Aorta (tissue), 5 donors: ENCODE results near the gene ZBTB26. TPM values are rescaled to one million over a fixed set of nuclear protein-coding genes. Genes with fewer than 3 reads are reported as not detected.

Experiments used
- ATAC-seq: fragments of 200-7000 bp; cut with Tn5 transposase; one replicate; pipeline ENCODE4 v1.9.1; 2022; ENCODE audit warnings: moderate library complexity; ENCODE audit not compliant: low FRiP score
- DNase-seq, 2 donors: peaks; one replicate each; pipeline ENCODE4 v3.0.0-alpha.2; 2020
- H3K27ac ChIP-seq, 2 donors: one replicate each; pipeline ENCODE4 v1.5.1; 2013; ENCODE audit warnings: low read length in 2 of 2, mild to moderate bottlenecking in 2 of 2, moderate library complexity in 2 of 2, control low read depth in 1 of 2, inconsistent platforms in 1 of 2, low read depth in 1 of 2
- H3K27me3 ChIP-seq, 2 donors: one replicate each; pipeline ENCODE4 v1.6.1; 2013; ENCODE audit warnings: control low read depth in 1 of 2, low read length in 1 of 2, mild to moderate bottlenecking in 1 of 2, moderate library complexity in 1 of 2; ENCODE audit not compliant: insufficient read depth in 2 of 2, control insufficient read depth in 1 of 2
- H3K36me3 ChIP-seq, 2 donors: one replicate each; pipeline ENCODE4 v1.6.1; 2013; ENCODE audit warnings: control low read depth in 1 of 2, low read length in 1 of 2, mild to moderate bottlenecking in 1 of 2; ENCODE audit not compliant: insufficient read depth in 2 of 2, control insufficient read depth in 1 of 2
- H3K4me1 ChIP-seq, 2 donors: one replicate each; pipeline ENCODE4 v1.6.1; 2013; ENCODE audit warnings: low read length in 2 of 2, control low read depth in 1 of 2, mild to moderate bottlenecking in 1 of 2, moderate library complexity in 1 of 2; ENCODE audit not compliant: insufficient read depth in 2 of 2, control insufficient read depth in 1 of 2
- H3K4me3 ChIP-seq, 2 donors: one replicate each; pipeline ENCODE4 v1.5.1; 2013; ENCODE audit warnings: low read length in 2 of 2, control low read depth in 1 of 2, mild to moderate bottlenecking in 1 of 2
- H3K9me3 ChIP-seq: one replicate; pipeline ENCODE4 v1.6.1; 2013; ENCODE audit warnings: mild to moderate bottlenecking, low read length; ENCODE audit not compliant: control insufficient read depth
- WGBS, 2 donors: extraction: QIAGEN DNeasy Blood & Tissue Kit; methylation state at CpG; one replicate each; pipeline ENCODE4 v1.1.7; 2013; 5-methylcytosine and 5-hydroxymethylcytosine counted together
- intact Hi-C, 2 donors: fragments of 100-400 bp; cut with DNase I; formaldehyde crosslinking; loops; one replicate each; pipeline versions ENCODE4 v1.14.2 to v1.15.0; 2022
- polyA plus RNA-seq, 2 donors: library from polyadenylated mRNA; stranded (reverse); fragments of 200-250 nt; gene quantifications; one replicate each; pipeline ENCODE4 v1.2.3, GENCODE V29; 2013
- total RNA-seq, 2 donors: library from RNA; stranded (reverse); fragmentation: NEBNext Ultra II Directional; extraction: Animal tissue kit (Norgen Biotek cat#: 25700); gene quantifications; one replicate each; pipeline ENCODE4 v1.2.1, GENCODE V29; 2021
- donor health status: healthy with polysubstance abuse.
- donor health status: Bipolar disorder and iron deficiency.
- donor health status: DM: no; HTN: no; CAD: no.
- donor health status: DM: no; HTN: no; CAD: no.
- donor health status: DM: yes; HTN: yes; CAD: no.

ZBTB26 gene
- total and polyA plus RNA-seq, 4 donors: 4.3 to 9.3 (median 5.3) TPM

DNA sequence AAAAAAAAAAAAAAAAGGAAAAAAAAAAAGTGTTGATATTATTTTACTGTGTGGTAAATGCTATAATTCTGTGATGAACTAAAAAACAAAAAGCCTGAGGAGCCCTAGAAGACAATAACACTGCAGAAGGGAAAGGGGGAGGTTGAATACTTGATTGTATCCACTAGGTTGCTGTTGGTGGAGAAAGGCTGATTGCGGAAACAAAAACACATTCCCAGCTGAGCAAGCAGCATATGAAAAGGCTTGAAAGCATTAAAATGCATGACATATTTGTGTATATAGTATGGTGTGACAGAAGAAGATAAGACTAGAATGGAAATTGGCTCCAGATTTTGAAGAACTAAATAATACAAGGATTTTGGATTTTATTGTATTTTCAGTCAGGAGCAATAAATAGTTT lies 18.4 kb upstream of the ZBTB26 start:
- WGBS, 2 donors: 84 to 90% methylated on average over 1 of the region's 1 CpG
- ATAC-seq (no peak), DNase-seq (no peak)
- Histone ChIP-seq H3K27ac (no peak overlapping the region), H3K4me3 (no peak overlapping the region), H3K36me3 (no peaks in the 10 kb centered on the region), H3K27me3 (no peaks in the 10 kb centered on the region), H3K9me3 (no peaks in the 10 kb centered on the region), H3K4me1 (peaks cover 1 to 4% of the 10 kb centered on the region in 2 donors)
- intact Hi-C loops: no loop called here

GRCh38 chr9:122948313-122948712 lies 17.0 kb upstream of the ZBTB26 start:
- Histone ChIP-seq H3K27me3 (no peaks in the 10 kb centered on the region), H3K4me3 (no peak overlapping the region), H3K9me3 (no peaks in the 10 kb centered on the region), H3K4me1 (peaks cover 0 to 1% of the 10 kb centered on the region in 2 donors), H3K36me3 (no peaks in the 10 kb centered on the region), H3K27ac (no peak overlapping the region)
- 87 to 89% methylated on average over 3 of the region's 3 CpGs for WGBS, 2 donors
- ATAC-seq (no peak), DNase-seq (no peak)
- intact Hi-C loops: no loop called here

DNA sequence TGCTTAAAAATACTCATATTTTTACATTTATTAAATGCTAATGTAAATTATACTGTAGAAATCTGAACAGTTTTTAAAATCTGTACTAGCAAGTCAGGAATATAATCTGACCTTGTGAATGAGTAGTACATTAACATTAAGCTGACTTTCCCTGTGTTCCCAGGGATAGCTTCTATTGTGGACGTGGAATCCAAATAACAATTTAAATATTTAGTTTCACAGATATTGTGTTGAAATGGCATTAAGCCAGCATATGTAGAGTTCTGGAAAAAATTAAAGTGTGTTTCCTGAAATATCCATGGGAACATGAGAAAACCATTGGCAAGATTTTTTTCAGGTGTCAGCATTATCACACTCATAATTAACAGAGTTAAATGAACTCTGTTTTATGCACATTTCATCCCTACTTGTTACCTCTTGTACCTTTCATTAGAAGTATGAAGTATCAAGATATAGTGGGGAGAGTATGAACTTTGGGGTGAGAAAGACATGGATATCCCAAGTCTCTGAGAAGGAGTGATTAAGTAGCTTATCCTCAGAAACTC lies 15.2 kb upstream of the ZBTB26 start:
- DNase-seq (no peak), ATAC-seq (no peak)
- Histone ChIP-seq H3K27ac (no peak overlapping the region), H3K36me3 (no peaks in the 10 kb centered on the region), H3K4me1 (peaks cover 0 to 1% of the 10 kb centered on the region in 2 donors), H3K27me3 (no peaks in the 10 kb centered on the region), H3K9me3 (no peaks in the 10 kb centered on the region), H3K4me3 (no peak overlapping the region)
- intact Hi-C loops: no loop called here
- 43 to 60% methylated on average over 1 of the region's 1 CpG for WGBS, 2 donors

DNA sequence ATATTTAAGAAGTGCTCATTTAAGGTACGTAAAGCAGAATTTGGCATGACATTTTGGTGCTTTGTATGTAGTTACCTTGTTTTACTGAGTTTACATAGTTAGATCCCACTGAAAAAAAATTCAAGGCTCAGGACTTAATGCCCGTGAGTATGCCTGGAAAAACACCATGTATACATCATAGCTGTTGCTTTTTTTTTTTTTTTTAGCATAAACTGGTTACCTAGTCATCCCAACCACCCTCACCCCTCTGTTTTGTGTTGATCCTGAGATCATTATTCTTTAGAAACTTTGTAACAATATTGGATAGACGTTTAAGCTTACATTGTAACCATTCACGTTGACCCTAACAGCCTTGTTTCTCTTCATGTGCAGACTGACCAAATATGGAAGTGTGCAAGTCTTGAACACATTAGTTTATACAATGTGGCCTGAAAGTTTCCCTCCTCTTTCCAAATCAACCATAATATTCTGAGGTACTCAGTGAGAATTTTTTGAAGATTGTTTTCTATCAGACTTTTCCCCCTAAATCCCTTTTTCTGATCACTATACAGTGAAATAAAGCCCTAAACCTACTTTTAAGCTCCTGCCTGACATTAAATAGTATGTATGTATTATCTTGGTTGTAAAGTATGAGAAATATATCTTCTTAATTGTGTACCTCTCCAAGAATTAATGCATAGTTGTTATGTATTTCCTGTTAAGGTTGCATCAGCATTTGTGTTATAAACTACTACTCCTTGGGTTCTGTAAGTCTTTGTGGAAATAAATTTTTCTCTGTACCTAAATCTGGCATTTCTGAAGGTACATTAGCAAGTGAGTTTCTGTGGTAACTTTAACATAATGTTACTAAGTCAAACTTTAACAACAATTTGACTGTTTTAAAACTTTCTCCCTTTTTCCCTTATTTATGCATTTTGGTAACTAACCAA lies 13.9 kb upstream of the ZBTB26 start:
- H3K4me1 ChIP-seq: peaks cover 0 to 2% of the 10 kb centered on the region in 2 donors
- no peaks in the 10 kb centered on the region for H3K27me3 ChIP-seq
- ATAC-seq (no peak), DNase-seq (no peak)
- no peaks in the 10 kb centered on the region for H3K36me3 ChIP-seq
- intact Hi-C loops: loop anchor here in 1 of 2 donors (5.0 kb wide), 1 partner anchor 38 kb away; the partner anchor contains the start of gene RC3H2
- no peak overlapping the region for H3K27ac ChIP-seq
- 35 to 39% methylated on average over 4 of the region's 4 CpGs for WGBS, 2 donors
- H3K9me3 ChIP-seq: no peaks in the 10 kb centered on the region
- no peak overlapping the region for H3K4me3 ChIP-seq

GRCh38 chr9:122941582-122942234 lies 10.4 kb upstream of the ZBTB26 start:
- no peaks in the 10 kb centered on the region for H3K27me3 ChIP-seq
- WGBS, 2 donors: 3 to 4% methylated on average over 17 of the region's 17 CpGs
- DNase-seq: no peak
- ATAC-seq: no peak
- H3K9me3 ChIP-seq: no peaks in the 10 kb centered on the region
- peak overlapping the region; percentile 55 to 63 for H3K27ac ChIP-seq
- H3K36me3 ChIP-seq: no peaks in the 10 kb centered on the region
- peak overlapping the region; percentile 67 to 85 for H3K4me3 ChIP-seq
- peaks cover 0 to 2% of the 10 kb centered on the region in 2 donors for H3K4me1 ChIP-seq
- intact Hi-C loops: loop anchor here in 1 of 2 donors (5.0 kb wide), 1 partner anchor 34 kb away; the partner anchor contains the start of gene RC3H2

- Histone ChIP-seq H3K27ac (peak within 1 kb of the TSS; percentile 61 to 63), H3K36me3 (no peaks in the 10 kb centered on the region), H3K9me3 (no peaks in the 10 kb centered on the region), H3K4me1 (peaks cover 0 to 2% of the 10 kb centered on the region in 2 donors), H3K4me3 (peak within 1 kb of the TSS; percentile 67 to 85), H3K27me3 (no peaks in the 10 kb centered on the region)
- peak; percentile 99 to 100 for DNase-seq
- WGBS, 2 donors: 0% methylated on average over 26 to 54 of the region's 54 CpGs
- intact Hi-C loops: loop anchor here in 1 of 2 donors (5.0 kb wide), 1 partner anchor 34 kb away; the partner anchor contains the start of gene RC3H2
- peak; percentile 99 for ATAC-seq
Measured at GRCh38 chr9:122940749-122941581, 9.7 kb upstream of the ZBTB26 start, which contains the start of gene RABGAP1. RABGAP1 (plus strand) TSS chr9:122941020; CDS start chr9:122957060, 16,040 bp downstream.

- Histone ChIP-seq H3K27me3 (no peaks in the 10 kb centered on the region), H3K4me3 (no peak overlapping the region), H3K4me1 (peaks cover 0 to 2% of the 10 kb centered on the region in 2 donors), H3K36me3 (no peaks in the 10 kb centered on the region), H3K27ac (peak overlapping the region in 1 of 2 donors; percentile 61), H3K9me3 (no peaks in the 10 kb centered on the region)
- DNase-seq (no peak), ATAC-seq (no peak)
- WGBS, 2 donors: 30 to 32% methylated on average over 6 of the region's 6 CpGs
- intact Hi-C loops: loop anchor here in 1 of 2 donors (5.0 kb wide), 1 partner anchor 33 kb away; the partner anchor contains the start of gene RC3H2
Measured at GRCh38 chr9:122940454-122940748, 9.1 kb upstream of the ZBTB26 start.

GRCh38 chr9:122939601-122940000 lies 8.3 kb upstream of the ZBTB26 start:
- Histone ChIP-seq H3K27me3 (no peaks in the 10 kb centered on the region), H3K4me1 (peaks cover 0 to 2% of the 10 kb centered on the region in 2 donors), H3K9me3 (no peaks in the 10 kb centered on the region), H3K4me3 (no peak overlapping the region), H3K27ac (no peak overlapping the region), H3K36me3 (no peaks in the 10 kb centered on the region)
- intact Hi-C loops: no loop called here
- WGBS, 2 donors: 87 to 89% methylated on average over 4 of the region's 4 CpGs
- no peak for DNase-seq
- no peak for ATAC-seq
